Loucy (cell line): ENCODE measurements around the gene RHOT2.

Source experiments
- H2AFZ ChIP-seq: fragments of 200-600 bp; sonication (generic); 2 replicates; pipeline ENCODE4 v1.6.0; 2016; ENCODE audit warnings: antibody characterized with exemption, mild to moderate bottlenecking, low read length, moderate library complexity
- H3F3A ChIP-seq: fragments of 200-600 bp; 2 replicates; pipeline ENCODE4 v1.6.0; 2016; ENCODE audit warnings: antibody characterized with exemption, low read depth, mild to moderate bottlenecking
- H3K27me3 ChIP-seq: fragments of 200-600 bp; sonication (generic); 2 replicates; pipeline ENCODE4 v1.6.1; 2014; ENCODE audit warnings: low read length, mild to moderate bottlenecking; ENCODE audit not compliant: insufficient read depth, poor library complexity, severe bottlenecking
- H3K36me3 ChIP-seq: fragments of 200-600 bp; sonication (generic); 2 replicates; pipeline ENCODE4 v1.6.1; 2016; ENCODE audit warnings: low read length; ENCODE audit not compliant: insufficient read depth
- H3K4me1 ChIP-seq: fragments of 200-600 bp; sonication (generic); 2 replicates; pipeline ENCODE4 v1.5.1; 2014; ENCODE audit warnings: low read length, mild to moderate bottlenecking; ENCODE audit not compliant: insufficient read depth, poor library complexity, severe bottlenecking
- H3K4me2 ChIP-seq: fragments of 200-600 bp; sonication (generic); 2 replicates; pipeline ENCODE4 v1.6.0; 2014; ENCODE audit warnings: antibody characterized with exemption, low read length, low read depth, mild to moderate bottlenecking; ENCODE audit not compliant: poor library complexity, severe bottlenecking
- H3K4me3 ChIP-seq: fragments of 200-600 bp; sonication (generic); 2 replicates; pipeline ENCODE4 v1.5.1; 2014; ENCODE audit warnings: low read length, mild to moderate bottlenecking, mixed read lengths; ENCODE audit not compliant: poor library complexity, severe bottlenecking
- H3K79me2 ChIP-seq: fragments of 200-600 bp; sonication (generic); 2 replicates; pipeline ENCODE4 v1.6.1; 2014; ENCODE audit warnings: low read length; ENCODE audit not compliant: insufficient read depth
- H3K9ac ChIP-seq: fragments of 200-600 bp; sonication (generic); 2 replicates; pipeline ENCODE4 v1.6.0; 2014; ENCODE audit warnings: mild to moderate bottlenecking, low read depth, low read length, moderate library complexity; ENCODE audit not compliant: poor library complexity, severe bottlenecking
- H3K9me2 ChIP-seq: fragments of 200-600 bp; sonication (generic); replicated peaks from 2 replicates; pipeline ENCODE4 v1.6.1; 2016; ENCODE audit warnings: low read depth, low read length, mixed read lengths
- H3K9me3 ChIP-seq: fragments of 200-600 bp; sonication (generic); 2 replicates; pipeline ENCODE4 v1.6.1; 2014; ENCODE audit warnings: mild to moderate bottlenecking, antibody characterized with exemption, low read length, low read depth; ENCODE audit not compliant: insufficient read depth
- H4K20me1 ChIP-seq: fragments of 200-600 bp; sonication (generic); 2 replicates; pipeline ENCODE4 v1.6.0; 2014; ENCODE audit warnings: antibody characterized with exemption, low read length, mild to moderate bottlenecking; ENCODE audit not compliant: insufficient read depth, poor library complexity, severe bottlenecking
- CTCF ChIP-seq: fragments of 200-600 bp; sonication (generic); conservative IDR thresholded peaks from 2 replicates; pipeline ENCODE4 v1.5.1; 2014; ENCODE audit warnings: mild to moderate bottlenecking, antibody characterized with exemption, low read length
- EZH2phosphoT487 ChIP-seq: fragments of 200-600 bp; IDR thresholded peaks from 2 replicates; pipeline ENCODE4 v1.6.1; 2018; ENCODE audit warnings: antibody characterized with exemption, mild to moderate bottlenecking, moderate library complexity, borderline replicate concordance

RHOT2 gene

GRCh38 chr16:645852-646678 lies 21.9 kb upstream of the RHOT2 start:
- H3K4me1 ChIP-seq: peaks cover 6% of the 10 kb centered on the region
- H3K79me2 ChIP-seq: peaks cover 8% of the 10 kb centered on the region; the same call in 1 of the 2 replicates
- no peaks in the 10 kb centered on the region for H3K36me3 ChIP-seq
- TF ChIP-seq EZH2phosphoT487 (no peak), CTCF (no peak)
- H3K4me2 ChIP-seq: no peak overlapping the region
- no peaks in the 10 kb centered on the region for H3K9me2 ChIP-seq
- no peaks in the 10 kb centered on the region for H3K9me3 ChIP-seq
- no peak overlapping the region for H3K4me3 ChIP-seq
- no peaks in the 10 kb centered on the region for H4K20me1 ChIP-seq
- no peaks in the 10 kb centered on the region for H3F3A ChIP-seq
- H3K27me3 ChIP-seq: no peaks in the 10 kb centered on the region
- H2AFZ ChIP-seq: no peak overlapping the region
- H3K9ac ChIP-seq: no peak overlapping the region

- TF ChIP-seq CTCF (no peak), EZH2phosphoT487 (no peak)
These were observed 21.2 kb upstream of the RHOT2 start for GRCh38 chr16:646679-647172.

GRCh38 chr16:647173-647902 lies 20.6 kb upstream of the RHOT2 start:
- Histone ChIP-seq H3K4me1 (peaks cover 6% of the 10 kb centered on the region), H4K20me1 (no peaks in the 10 kb centered on the region), H3F3A (no peaks in the 10 kb centered on the region), H2AFZ (no peak overlapping the region), H3K36me3 (no peaks in the 10 kb centered on the region), H3K9ac (no peak overlapping the region), H3K9me2 (no peaks in the 10 kb centered on the region), H3K9me3 (no peaks in the 10 kb centered on the region), H3K79me2 (peaks cover 8% of the 10 kb centered on the region; the same call in 1 of the 2 replicates), H3K4me3 (no peak overlapping the region), H3K4me2 (peak overlapping the region; percentile 88), H3K27me3 (no peaks in the 10 kb centered on the region)
- TF ChIP-seq CTCF (no peak), EZH2phosphoT487 (no peak)

More at GRCh38 chr16:646679-647172, 21.2 kb upstream of the RHOT2 start:
- Histone ChIP-seq H3K4me1 (peaks cover 6% of the 10 kb centered on the region), H3K36me3 (no peaks in the 10 kb centered on the region), H2AFZ (no peak overlapping the region), H3K27me3 (no peaks in the 10 kb centered on the region), H3K9ac (no peak overlapping the region), H3K4me3 (no peak overlapping the region), H3K79me2 (peaks cover 8% of the 10 kb centered on the region; the same call in 1 of the 2 replicates), H3K9me3 (no peaks in the 10 kb centered on the region), H3K4me2 (no peak overlapping the region), H3K9me2 (no peaks in the 10 kb centered on the region), H4K20me1 (no peaks in the 10 kb centered on the region), H3F3A (no peaks in the 10 kb centered on the region)
